ENCODE results near the gene WIPF1.

Gene WIPF1

GRCh38 chr2:174511580-174512260 lies 85.9 kb downstream of the WIPF1 start:
- Histone ChIP-seq H3K27ac (ENCODE audit: low read depth, low read length) (no peak overlapping the region), H3K27me3 (ENCODE audit: insufficient read depth, low read length) (no peaks in the 10 kb centered on the region), H3K9ac (ENCODE audit: low read depth, low read length) (no peak overlapping the region), H3K4me1 (ENCODE audit: insufficient read depth, low read length) (no peaks in the 10 kb centered on the region), H3K9me3 (ENCODE audit: insufficient read depth, low read depth, low read length) (peaks cover 56% of the 10 kb centered on the region), H3K4me3 (ENCODE audit: low read length) (no peak overlapping the region), H3K36me3 (ENCODE audit: insufficient read depth, low read length) (no peaks in the 10 kb centered on the region)
- 87% methylated on average over 3 of the region's 5 CpGs for WGBS

DNA sequence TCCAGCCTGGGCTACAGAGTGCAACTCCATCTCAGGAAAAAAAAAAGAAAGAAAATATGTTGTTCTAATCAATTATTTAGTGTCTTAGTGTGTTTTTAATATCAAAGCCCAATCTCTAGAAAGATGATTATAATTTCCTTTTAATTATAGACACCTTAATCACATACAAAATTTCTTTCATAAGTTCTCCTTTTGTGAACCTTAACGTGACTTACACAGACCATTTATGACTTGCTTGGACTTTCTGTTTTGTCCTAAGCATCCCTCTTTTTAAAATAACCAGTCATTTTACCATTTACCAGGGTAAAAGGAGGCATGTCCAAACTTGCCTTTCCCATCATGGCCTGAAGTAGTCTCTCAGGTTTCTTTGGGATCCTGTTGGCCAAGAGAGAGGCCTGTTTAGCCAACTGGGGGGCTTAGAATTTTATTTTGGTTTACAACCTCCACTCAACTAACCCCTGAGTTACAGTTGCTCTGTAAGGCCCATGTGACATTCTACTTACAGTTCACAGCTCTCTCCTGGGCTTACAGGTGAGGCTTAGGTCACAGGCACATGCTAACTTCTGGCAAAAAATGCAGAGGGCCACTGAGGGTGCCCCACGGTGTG lies 86.9 kb downstream of the WIPF1 start:
- Histone ChIP-seq H3K27me3 (ENCODE audit: insufficient read depth, low read length) (no peaks in the 10 kb centered on the region), H3K9ac (ENCODE audit: low read depth, low read length) (no peak overlapping the region), H3K4me3 (ENCODE audit: low read length) (no peak overlapping the region; the same call in 1 of the 2 replicates), H3K9me3 (ENCODE audit: insufficient read depth, low read depth, low read length) (peaks cover 59% of the 10 kb centered on the region), H3K4me1 (ENCODE audit: insufficient read depth, low read length) (no peaks in the 10 kb centered on the region), H3K36me3 (ENCODE audit: insufficient read depth, low read length) (no peaks in the 10 kb centered on the region), H3K27ac (ENCODE audit: low read depth, low read length) (no peak overlapping the region)
- 36% methylated on average over 2 of the region's 2 CpGs for WGBS
